ENCODE results near the gene SPTBN4.

The SPTBN4 gene

GRCh38 chr19:40567750-40568494 lies 101.1 kb downstream of the SPTBN4 start:
- DNase-seq = no peak

GRCh38 chr19:40570313-40571004 lies 103.7 kb downstream of the SPTBN4 start:
- peak; percentile 97 for DNase-seq

- no peak for DNase-seq
Observed at GRCh38 chr19:40571005-40571318, 104.2 kb downstream of the SPTBN4 start.

GRCh38 chr19:40571831-40572495 lies 105.2 kb downstream of the SPTBN4 start:
- no peak for DNase-seq

- no peak for DNase-seq
Observed at GRCh38 chr19:40575326-40575725, 108.5 kb downstream of the SPTBN4 start.

GRCh38 chr19:40576151-40576584 lies 109.4 kb downstream of the SPTBN4 start:
- DNase-seq = peak in 1 of 2 experiments; percentile 60

- peak; percentile 97 to 98 for DNase-seq
Observed at GRCh38 chr19:40576585-40577451, 110.0 kb downstream of the SPTBN4 start, which contains the start of gene SHKBP1. Gene SHKBP1, plus strand, starts transcription at chr19:40576873. Its CDS starts 27 bp downstream, at chr19:40576900.

GRCh38 chr19:40578442-40578908 lies 111.7 kb downstream of the SPTBN4 start:
- no peak for DNase-seq

GRCh38 chr19:40580619-40581018 lies 113.8 kb downstream of the SPTBN4 start:
- DNase-seq = no peak

- no peak for DNase-seq
Observed at GRCh38 chr19:40581531-40581930, 114.7 kb downstream of the SPTBN4 start.

- no peak for DNase-seq
Observed at GRCh38 chr19:40582467-40582866, 115.7 kb downstream of the SPTBN4 start.

GRCh38 chr19:40583283-40583682 lies 116.5 kb downstream of the SPTBN4 start:
- no peak for DNase-seq

GRCh38 chr19:40584007-40584406 lies 117.2 kb downstream of the SPTBN4 start:
- no peak for DNase-seq

- DNase-seq = no peak
Observed at GRCh38 chr19:40585241-40585981, 118.6 kb downstream of the SPTBN4 start.

GRCh38 chr19:40585982-40586422 lies 119.2 kb downstream of the SPTBN4 start:
- no peak for DNase-seq

GRCh38 chr19:40586611-40587010 lies 119.8 kb downstream of the SPTBN4 start:
- DNase-seq = no peak

GRCh38 chr19:40588110-40588854 lies 121.5 kb downstream of the SPTBN4 start:
- DNase-seq = no peak

GRCh38 chr19:40588926-40589569 lies 122.2 kb downstream of the SPTBN4 start:
- no peak for DNase-seq

GRCh38 chr19:40589591-40590429 lies 123.0 kb downstream of the SPTBN4 start:
- no peak for DNase-seq
